ENCODE results near the gene SNCAIP. TPM values are rescaled to one million over a fixed set of nuclear protein-coding genes. Genes with fewer than 3 reads are reported as not detected.
A peak's percentile ranks its signal among the peaks of the same experiment; 100 is the strongest.
"Not testable (repeated sequence)": the region's sequence is repeated elsewhere in the genome, so short reads cannot be mapped to it uniquely, and the experiment has no call there.

Gene SNCAIP
- total RNA-seq, 1 donor from 2014 or later = 0.23 TPM

DNA sequence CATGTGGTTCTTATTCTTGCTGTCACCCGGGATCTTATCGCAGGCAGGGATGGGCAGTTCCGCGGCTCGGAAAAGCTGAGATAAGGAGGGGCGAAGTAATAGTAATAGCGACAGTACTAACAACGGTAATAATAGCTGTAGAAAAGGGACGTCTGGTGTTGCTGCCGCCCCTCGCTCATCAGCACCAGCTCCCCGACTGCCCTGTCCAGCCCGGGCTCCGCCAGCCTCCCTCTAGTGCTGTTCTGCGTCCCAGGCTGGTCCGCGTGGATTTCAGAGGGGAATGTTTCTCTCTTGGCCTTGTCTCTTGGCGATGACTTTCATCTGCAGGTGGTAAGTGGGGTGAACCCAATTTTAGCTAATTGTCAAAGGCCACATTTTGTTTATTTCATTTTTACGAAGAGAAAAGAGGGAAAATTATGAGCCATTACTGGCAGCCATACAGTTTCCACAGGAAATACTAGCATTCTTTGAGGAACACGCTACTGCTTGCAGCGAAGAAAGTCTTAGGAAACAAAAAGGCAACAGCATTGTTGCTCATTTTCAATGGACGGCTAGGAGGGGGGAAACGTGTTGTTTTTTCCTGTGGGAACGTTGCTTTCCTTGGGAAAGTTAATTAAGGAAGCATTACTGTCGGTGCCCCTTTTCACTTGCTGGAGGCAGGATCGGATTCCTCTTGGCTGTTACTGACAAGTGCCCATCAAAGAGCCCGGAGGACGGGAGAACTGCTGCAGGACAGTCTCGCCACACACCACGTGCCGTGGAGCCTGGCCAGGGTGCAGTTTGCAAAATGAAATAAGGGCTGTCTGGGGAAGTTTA is 762 bp downstream of the SNCAIP start:
- no peak for DNase-seq (ENCODE audit: low spot score)
- peak; percentile 65 for ATAC-seq

DNA sequence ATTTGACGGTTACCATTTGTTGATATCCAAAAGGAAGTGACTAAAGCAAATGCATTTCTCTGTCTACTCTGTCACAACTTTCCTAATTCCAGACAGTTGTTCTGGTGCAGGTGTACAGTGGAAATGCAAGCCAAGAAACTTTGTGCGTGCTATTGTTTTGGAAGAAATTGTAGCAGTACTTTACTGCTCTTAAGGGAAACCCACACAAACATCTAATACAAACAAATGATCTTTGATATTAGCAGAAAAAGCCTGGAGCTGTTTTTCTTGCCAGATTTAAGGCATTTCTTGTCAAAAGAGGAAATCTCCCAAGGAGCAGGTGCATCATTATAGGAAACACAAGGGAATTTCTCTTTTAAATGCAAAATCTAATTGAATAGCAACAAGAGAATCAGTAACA is 2.0 kb downstream of the SNCAIP start:
- no peak for ATAC-seq
- no peak for DNase-seq (ENCODE audit: low spot score)

DNA sequence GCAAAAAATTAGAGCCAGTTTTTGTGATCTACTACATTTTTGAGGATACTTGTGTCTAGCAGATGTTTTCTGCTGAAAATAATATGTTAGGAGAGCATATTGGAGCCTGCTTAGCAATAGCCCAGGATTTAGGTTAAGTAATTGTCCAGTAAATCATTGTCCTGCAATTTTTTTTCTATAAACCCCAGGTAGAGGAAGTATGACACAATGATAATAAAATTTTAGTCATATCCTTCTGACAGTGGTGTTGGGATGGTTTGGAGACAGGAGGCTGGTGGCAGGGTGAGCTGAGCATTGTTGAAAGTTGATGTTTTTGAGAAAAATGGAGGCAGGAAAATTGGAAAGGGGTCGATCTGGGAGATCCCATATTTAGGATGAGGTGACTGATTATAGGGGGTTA is 3.5 kb downstream of the SNCAIP start:
- no peak for DNase-seq (ENCODE audit: low spot score)
- no peak for ATAC-seq

DNA sequence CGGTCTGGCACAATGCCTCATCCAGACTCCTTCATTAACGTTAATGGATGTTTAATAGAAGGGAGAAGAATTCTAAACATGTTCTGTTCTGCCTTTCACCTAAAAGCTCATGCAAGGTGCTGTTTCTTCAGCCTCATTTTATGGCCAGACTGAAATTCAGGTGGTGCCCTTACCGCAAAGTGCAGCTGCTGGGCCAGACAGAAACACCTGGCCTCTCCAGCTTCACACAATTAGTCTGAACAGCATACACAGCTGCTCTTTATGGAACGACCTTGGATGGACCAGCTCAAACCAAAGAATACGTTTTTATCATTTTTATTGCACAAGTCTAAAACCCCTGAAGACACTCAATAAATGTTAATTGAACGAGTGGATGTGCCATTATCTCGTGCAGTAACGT is 4.6 kb downstream of the SNCAIP start:
- ATAC-seq (no peak), DNase-seq (ENCODE audit: low spot score) (no peak)

DNA sequence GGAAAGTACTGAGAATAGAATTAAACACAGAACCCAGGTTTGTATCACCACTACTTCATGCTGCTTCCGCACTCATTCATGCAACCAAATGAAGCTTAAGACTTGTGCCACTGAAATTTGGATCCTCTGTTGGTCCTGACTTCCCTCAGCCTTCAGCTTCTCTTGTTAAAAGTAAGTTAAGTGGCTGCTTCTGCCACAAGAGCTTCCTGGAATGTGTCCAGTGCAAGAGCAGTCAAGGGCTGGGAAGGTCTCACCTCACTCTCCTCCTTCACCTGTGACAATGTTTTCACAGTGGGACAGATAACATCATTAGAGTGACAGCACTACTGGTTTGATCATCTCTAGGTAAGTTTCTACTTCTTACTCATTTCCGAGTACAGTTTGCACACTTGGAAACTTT is 7.9 kb downstream of the SNCAIP start:
- no peak for ATAC-seq

DNA sequence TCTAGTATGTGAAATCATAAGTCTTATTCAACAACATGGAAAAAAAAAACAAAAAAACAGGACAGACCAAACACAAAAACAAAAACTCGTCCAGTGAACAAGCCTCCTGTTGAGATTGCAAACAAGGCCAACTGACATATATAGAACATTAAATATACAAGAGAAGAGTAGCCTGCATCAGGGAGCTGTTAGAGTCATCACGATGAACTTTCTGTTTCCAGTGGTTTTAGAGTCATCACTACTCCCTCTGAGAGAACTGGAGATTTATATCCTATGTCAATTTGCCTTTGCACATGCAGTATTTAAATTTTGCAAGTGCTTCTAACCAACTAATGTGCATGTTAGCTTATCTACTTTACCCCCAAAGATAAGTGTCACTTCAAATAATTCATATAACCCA is 9.9 kb downstream of the SNCAIP start:
- DNase-seq (ENCODE audit: low spot score) = no peak

More for the DNA sequence above, 7.9 kb downstream of the SNCAIP start:
- DNase-seq (ENCODE audit: low spot score) = no peak

DNA sequence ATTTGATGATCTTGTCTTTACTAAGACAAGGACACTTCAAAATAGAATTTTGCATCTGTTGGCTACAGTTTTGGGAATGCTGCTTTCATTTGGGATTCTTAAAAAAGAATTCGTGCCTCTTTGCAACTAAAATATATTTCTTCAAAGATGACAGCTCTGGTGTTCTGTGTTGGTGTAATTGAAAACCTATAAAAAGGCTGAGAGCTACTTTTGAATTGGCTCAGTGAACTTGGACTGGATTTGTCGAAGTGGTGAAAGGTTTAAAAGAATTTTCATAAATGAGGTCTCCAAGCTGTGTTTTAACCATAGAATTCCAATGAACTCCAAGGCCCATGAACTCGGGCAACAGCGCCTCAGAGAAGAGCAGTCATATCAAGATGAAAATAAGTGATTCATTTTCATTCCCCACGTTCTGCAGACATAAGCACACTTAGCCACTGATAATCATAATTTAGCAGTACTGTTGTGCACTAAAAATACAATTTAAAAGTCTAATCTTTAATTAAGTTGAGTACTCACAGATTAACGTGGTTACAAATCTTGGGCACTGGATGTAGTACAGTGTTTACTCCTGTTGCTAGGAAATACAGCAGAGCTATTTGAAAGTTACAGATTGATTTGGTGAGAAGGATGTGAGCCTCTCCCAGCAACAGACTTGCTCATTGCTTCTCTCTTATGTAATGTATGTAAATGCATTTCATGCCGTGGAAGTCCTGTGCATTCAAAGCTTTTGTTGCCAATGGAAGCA is 10.9 kb downstream of the SNCAIP start:
- ATAC-seq = no peak
- no peak for DNase-seq (ENCODE audit: low spot score)

More for the DNA sequence above, 9.9 kb downstream of the SNCAIP start:
- no peak for ATAC-seq

DNA sequence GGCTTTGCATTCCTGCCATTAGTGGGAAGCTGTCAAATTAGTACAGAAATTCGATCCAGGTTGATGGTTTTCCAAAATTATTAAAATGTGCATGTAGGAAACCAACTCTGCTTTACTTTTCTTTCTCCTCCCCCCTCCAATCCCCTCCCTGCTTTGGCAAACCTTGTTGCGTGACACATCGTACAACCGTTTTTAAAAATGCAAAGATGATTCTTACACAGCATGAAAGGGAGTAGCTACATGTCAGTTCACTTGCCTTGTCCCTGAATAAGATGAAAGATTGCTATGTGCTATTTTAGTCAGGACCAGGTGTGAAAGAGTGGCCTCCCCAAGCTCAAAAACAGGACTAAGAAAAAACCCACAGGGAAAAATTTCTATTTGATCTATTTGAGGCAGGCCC is 11.7 kb downstream of the SNCAIP start:
- DNase-seq (ENCODE audit: low spot score) (no peak), ATAC-seq (no peak)

DNA sequence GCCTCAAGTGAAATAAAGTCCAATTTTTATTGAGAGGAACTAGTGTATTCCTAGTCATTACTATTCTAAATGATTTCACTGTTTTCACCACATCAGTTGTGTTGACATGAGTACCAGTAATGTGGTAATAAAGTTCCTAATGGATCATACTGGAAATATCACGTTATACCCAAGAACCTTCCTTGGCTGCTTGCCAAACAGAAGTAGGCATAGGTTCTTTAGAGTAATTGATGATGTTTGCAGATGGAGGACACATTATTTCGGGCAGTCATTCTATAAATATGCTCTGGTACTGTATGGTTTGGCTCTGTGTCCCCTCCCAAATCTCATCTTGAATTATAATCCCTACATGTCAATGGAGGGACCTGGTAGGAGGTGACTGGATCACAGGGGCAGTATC is 15.1 kb downstream of the SNCAIP start:
- ATAC-seq = no peak

DNA sequence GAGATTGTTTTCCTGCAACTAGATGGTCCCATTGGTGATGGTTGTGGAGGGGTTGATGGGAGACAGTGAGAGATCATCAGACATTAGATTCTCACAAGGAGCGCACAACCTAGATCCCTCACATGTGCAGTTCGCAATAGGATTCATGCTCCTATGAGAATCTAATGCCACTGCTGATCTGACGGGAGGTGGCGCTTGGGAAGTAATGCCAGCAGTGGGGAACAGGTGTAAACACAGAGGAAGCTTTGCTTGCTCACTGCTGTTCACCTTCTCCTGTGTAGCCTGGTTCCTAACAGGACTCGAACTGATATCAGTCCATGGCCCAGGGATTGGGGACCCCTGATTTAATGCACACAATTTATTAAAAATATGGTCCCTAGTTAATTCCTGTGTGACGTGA is 18.8 kb downstream of the SNCAIP start:
- ATAC-seq (no peak), DNase-seq (ENCODE audit: low spot score) (no peak)

More for the DNA sequence above, 15.1 kb downstream of the SNCAIP start:
- DNase-seq (ENCODE audit: low spot score) = no peak

DNA sequence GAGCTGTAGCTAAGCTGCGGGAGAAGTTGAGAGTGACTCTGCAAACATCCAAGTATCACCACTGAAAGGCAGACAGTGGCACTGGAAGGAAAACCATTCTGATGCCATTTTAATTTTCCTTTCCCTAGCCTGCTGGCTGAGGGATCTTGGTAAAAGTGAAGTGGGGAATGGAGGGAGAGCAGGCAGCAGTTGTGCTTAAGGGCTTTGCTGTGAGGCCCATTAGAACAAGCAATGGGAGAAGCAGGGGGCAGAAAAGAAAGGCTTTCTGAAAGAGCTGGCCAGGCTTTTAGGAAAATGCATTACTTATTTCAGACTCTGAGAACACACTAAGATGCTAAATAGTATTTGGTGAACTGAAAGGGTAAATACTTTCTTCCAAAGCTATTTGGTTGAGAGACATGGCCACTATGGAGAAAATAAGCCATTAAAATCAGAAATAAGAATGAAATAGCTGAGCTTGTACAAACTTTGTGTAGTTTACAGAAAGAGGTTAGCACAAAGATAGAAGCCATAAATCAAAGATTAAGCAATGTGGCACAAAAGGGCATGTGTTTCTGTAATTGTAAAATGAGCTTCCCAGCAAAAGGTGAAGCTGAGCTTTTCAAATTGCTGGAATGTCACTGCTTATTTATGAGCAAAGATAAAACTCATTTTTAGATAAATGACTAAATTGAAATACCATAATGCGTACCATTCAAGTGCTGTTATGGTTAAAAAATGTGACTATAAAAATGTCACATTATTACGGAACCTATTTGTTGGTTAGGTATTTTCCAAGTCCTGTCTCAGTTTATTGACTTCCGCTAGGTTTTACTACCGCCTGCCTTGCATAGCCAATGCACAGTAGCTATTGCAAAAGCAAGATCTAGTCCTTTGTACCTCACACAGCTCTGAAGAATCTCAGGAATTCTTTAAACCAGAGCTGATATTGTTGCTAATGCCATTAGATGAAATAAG is 20.8 kb downstream of the SNCAIP start:
- ATAC-seq (no peak), DNase-seq (ENCODE audit: low spot score) (no peak)

DNA sequence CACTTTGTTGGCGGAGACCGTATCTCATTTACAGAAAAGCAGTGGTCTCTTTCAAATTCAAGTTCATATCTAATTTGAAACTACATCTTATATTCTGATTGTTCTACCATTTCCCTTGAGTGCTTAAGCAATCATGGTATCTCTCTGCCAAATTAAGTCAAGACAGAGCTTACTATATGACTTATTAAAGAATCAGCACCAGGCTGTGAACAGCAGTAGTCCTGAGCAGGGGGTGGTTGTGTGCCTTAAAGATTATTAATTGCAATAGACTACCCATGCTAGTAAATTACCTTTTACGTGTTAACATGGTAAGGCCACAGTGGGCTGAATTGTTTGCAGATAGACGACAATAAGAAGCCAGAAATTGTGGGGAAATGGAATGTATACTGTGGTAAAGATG is 21.5 kb downstream of the SNCAIP start:
- no peak for ATAC-seq
- no peak for DNase-seq (ENCODE audit: low spot score)

DNA sequence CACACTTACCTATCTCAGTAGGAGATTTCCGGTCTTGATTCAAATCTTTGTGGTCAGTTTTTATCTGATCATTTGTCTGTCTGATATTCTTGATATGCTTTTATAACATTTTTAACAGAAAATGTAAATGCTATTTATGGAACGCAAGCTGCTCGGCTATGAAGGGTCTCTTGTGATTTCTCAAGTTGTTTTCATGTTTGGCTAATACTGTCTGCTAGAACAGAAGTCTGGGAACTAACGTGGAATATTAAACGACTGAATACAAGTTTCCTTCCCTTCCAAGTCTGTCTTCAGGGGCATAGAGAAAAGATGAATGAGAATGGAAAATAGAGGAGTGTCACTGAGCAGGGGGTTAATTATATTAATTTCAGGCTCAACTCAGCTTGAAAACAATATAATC is 27.6 kb downstream of the SNCAIP start:
- ATAC-seq (no peak), DNase-seq (ENCODE audit: low spot score) (no peak)

DNA sequence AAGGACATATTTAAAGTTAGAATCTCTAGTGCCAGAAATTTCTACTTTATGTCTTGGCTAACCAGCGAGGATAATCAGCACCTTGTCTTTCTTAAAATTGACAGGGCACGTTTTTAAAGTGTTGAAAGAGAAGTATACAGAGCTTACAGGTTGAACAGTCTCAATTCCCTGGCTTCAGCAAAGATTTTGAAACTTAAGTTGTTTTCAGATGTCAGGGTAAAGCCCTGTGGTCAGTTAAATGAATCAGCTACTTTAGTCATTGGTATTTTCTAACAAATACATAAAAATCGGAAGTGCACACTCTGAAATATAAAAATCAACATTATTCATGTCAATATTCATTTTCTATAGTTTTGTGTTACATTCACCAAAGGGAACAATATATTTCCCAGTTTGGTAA is 29.1 kb downstream of the SNCAIP start:
- ATAC-seq (no peak), DNase-seq (ENCODE audit: low spot score) (no peak)

DNA sequence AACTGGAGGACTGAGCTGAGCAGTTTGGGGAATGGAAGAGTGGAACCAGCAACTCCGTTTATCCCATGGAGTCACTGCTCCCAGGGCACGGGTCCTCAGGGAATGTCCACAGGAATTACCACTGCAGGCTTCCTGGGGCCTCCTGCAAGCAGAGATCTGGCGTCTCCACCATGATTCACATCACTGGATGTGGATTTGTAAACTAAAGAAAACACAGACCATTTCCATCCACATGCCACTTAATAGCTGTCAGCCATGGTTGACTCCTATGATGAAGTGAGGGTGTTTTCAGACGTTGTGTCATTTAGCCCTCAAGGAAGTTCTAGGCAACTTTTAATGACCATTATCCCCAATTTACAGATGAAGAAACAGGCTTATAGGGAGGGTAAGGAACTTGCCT is 30.2 kb downstream of the SNCAIP start:
- ATAC-seq = no peak
- no peak for DNase-seq (ENCODE audit: low spot score)

DNA sequence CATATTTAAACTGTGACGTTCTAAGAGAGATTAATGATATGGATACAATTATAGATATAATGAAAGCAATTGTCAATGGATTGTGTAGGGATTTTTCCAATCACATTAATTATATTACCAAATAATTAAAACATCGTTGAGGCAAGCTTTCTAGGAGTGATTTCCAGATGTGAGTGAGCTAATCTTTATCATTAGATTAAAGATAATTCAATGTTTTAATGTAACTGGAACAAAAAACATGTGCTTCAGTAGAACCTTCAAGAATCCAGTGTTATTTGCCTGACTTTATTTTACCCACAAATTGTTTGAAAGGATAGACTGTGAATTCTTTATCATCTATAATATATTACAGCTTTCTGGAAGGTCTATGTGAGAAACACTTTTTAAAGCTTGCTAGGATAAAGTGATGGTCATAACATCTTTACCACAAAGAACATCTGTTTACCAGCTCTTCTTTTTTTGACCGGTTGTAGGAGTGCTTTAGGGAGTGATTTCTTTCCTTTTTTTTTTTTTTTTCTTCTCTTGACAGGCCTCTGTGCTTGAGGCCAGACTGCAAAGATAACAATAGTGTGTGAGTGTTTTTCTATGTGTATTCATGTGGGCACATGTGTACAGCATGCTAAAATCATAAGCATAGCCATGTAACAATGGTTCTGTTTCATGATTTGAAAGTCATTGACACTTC is 35.0 kb downstream of the SNCAIP start:
- DNase-seq (ENCODE audit: low spot score) = no peak
- no peak for ATAC-seq

DNA sequence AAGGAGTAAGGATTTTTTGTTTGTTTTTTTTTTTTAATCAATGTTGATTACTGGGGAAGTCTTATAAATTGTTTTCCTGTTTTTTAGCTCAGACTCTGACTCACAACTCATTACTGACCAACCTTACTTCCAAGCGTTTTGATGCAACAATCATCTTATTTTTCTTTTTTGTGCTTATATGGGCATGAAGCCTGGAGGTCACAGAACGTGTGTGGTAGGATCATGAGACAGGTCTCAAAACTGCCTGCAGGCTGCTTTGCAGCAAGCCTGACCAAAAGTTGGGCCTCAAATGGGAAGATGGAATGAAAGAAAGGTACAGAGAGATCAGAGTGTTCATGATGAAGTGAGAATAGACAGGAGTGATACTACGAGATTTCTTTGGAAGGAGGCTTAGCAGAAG is 38.5 kb downstream of the SNCAIP start:
- DNase-seq (ENCODE audit: low spot score) (no peak), ATAC-seq (no peak)

DNA sequence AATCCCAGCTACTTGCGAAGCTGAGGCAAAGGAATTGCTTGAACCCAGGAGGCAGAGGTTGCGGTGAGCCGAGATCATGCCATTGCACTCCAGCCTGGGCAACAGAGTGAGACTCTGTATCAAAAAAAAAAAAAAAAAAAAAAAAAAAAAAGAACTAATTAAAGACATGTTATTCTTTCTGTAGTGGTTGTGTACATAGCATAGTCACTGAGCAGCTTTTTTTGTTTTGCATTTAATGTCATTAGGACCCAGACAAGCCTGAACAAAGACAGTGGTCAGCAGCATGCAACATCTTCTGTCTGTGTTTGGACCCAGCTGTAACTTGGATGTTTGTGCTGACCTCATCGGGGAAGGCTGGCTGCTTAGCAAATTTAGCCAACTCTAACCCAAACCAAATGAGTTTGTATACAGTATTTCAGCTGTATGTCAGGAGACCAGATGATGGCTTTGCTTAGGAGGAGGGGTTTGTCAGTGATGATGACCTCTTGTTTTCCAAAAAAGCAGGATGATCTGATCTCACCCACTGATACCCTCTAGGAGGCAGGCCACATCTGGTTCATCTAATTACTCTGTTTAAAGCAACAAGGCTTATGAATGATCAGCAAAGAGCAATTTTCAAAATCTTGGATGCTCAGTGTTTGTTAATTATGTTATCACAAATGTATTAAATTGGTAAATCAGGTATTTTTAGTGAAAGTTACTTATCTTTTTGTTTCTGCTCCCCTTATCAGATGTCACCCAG is 39.5 kb downstream of the SNCAIP start:
- no peak for ATAC-seq
- DNase-seq (ENCODE audit: low spot score) = no peak

DNA sequence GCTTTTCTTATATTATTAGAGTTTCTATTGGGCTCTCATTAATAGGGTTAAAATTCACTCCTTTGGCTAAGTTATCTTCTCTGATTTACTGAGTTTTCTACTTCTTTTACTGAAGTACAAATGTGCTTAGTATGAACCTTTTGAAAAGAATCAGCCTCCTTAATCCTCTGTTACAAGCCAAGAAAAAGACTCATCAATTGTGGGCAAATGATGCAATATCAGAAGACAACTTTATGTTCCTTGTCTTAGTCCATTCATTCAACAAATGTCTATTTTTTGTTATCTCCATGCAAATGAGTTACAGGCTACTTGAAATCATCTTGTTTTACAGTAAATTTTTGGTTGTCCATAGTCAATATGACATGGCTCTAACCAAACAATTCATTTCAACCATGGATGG is 40.3 kb downstream of the SNCAIP start:
- DNase-seq (ENCODE audit: low spot score) (no peak), ATAC-seq (no peak)

DNA sequence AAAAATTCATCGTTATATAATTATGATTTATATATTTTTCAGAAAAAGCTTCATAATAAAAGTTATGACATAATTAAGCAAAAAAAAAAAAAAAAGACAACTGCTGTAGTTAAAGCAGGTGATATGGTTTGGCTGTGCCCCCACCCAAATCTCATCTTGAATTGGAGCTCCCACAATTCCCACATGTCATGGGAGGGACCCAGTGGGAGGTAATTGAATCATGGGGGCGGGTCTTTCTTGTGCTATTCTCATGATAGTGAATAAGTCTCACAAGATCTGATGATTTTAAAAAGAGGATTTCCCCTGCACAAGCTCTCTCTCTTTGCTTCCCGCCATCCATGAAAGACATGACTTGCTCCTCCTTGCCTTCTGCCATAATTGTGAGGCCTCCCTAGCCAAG is 41.3 kb downstream of the SNCAIP start:
- DNase-seq (ENCODE audit: low spot score); ATAC-seq: not testable (repeated sequence)

Data from left lobe of liver (tissue), 2 donors.